ENCODE data around the gene MLLT6.
A peak's percentile ranks its signal among the peaks of the same experiment; 100 is the strongest.

Gene MLLT6

GRCh38 chr17:38729368-38729885 is 24.4 kb downstream of the MLLT6 start:
- no peak for DNase-seq

GRCh38 chr17:38729886-38730525 is 24.9 kb downstream of the MLLT6 start, which contains the start of gene CISD3:
TSS of gene CISD3 (plus strand) at chr17:38730341. CDS start at chr17:38730359, 18 bp downstream.
- peak; percentile 80 for DNase-seq

GRCh38 chr17:38730526-38731379 is 25.7 kb downstream of the MLLT6 start:
- DNase-seq: no peak

- DNase-seq: no peak
Observed at GRCh38 chr17:38731526-38732294, 26.6 kb downstream of the MLLT6 start.

GRCh38 chr17:38732376-38733281 is 27.6 kb downstream of the MLLT6 start:
- DNase-seq: no peak

GRCh38 chr17:38733282-38733981 is 28.4 kb downstream of the MLLT6 start:
- no peak for DNase-seq

GRCh38 chr17:38733982-38734973 is 29.2 kb downstream of the MLLT6 start:
- no peak for DNase-seq

- DNase-seq: peak; percentile 64
Observed at GRCh38 chr17:38735161-38735997, 30.3 kb downstream of the MLLT6 start.

- DNase-seq: no peak
Observed at GRCh38 chr17:38738007-38738662, 33.1 kb downstream of the MLLT6 start.

GRCh38 chr17:38738686-38739085 is 33.6 kb downstream of the MLLT6 start:
- DNase-seq: no peak

- DNase-seq: no peak
Observed at GRCh38 chr17:38739305-38739704, 34.2 kb downstream of the MLLT6 start.

- no peak for DNase-seq
Observed at GRCh38 chr17:38740044-38740443, 35.0 kb downstream of the MLLT6 start.

GRCh38 chr17:38740806-38741205 is 35.7 kb downstream of the MLLT6 start:
- DNase-seq: no peak

- no peak for DNase-seq
Observed at GRCh38 chr17:38741461-38741860, 36.4 kb downstream of the MLLT6 start.

- no peak for DNase-seq
Observed at GRCh38 chr17:38741921-38742410, 36.9 kb downstream of the MLLT6 start.

- DNase-seq: no peak
Observed at GRCh38 chr17:38742411-38743308, 37.6 kb downstream of the MLLT6 start.

GRCh38 chr17:38743556-38744171 is 38.6 kb downstream of the MLLT6 start:
- DNase-seq: no peak
